G401.6 (cell line): ENCODE results near the gene DNASE2.

ENCODE experiments used
- FAIRE-seq: peaks from 2 replicates; lab custom pipeline; 2012; peaks lifted over from hg19 to GRCh38; lab: Jason Lieb, UNC

The DNASE2 gene

GRCh38 chr19:12886651-12886968, 5.4 kb upstream of the DNASE2 start:
- no peak for FAIRE-seq

GRCh38 chr19:12885749-12886650, 4.8 kb upstream of the DNASE2 start:
- no peak for FAIRE-seq

GRCh38 chr19:12884926-12885748, 3.9 kb upstream of the DNASE2 start:
- FAIRE-seq, result no peak

GRCh38 chr19:12884627-12884925, 3.3 kb upstream of the DNASE2 start:
- no peak for FAIRE-seq

GRCh38 chr19:12884202-12884601, 3.0 kb upstream of the DNASE2 start:
- no peak for FAIRE-seq

GRCh38 chr19:12882589-12882988, 1.3 kb upstream of the DNASE2 start:
- no peak for FAIRE-seq

- FAIRE-seq, result no peak
Observed at GRCh38 chr19:12880551-12881171, 588 bp downstream of the DNASE2 start.

- FAIRE-seq, result no peak
Observed at GRCh38 chr19:12875086-12875485, 6.2 kb downstream of the DNASE2 start.

- no peak for FAIRE-seq
Observed at GRCh38 chr19:12873891-12874745, 7.1 kb downstream of the DNASE2 start.

- no peak for FAIRE-seq
Observed at GRCh38 chr19:12872941-12873890, 8.0 kb downstream of the DNASE2 start.

GRCh38 chr19:12872255-12872654, 9.0 kb downstream of the DNASE2 start:
- no peak for FAIRE-seq

GRCh38 chr19:12871681-12872080, 9.6 kb downstream of the DNASE2 start:
- FAIRE-seq, result no peak

GRCh38 chr19:12868540-12869112, 12.6 kb downstream of the DNASE2 start:
- no peak for FAIRE-seq

- FAIRE-seq, result no peak
Observed at GRCh38 chr19:12867120-12868099, 13.8 kb downstream of the DNASE2 start.

GRCh38 chr19:12866416-12867119, 14.7 kb downstream of the DNASE2 start:
- FAIRE-seq, result no peak

- no peak for FAIRE-seq
Observed at GRCh38 chr19:12865746-12866415, 15.4 kb downstream of the DNASE2 start.

GRCh38 chr19:12864721-12865715, 16.2 kb downstream of the DNASE2 start:
- FAIRE-seq, result no peak
